ENCODE measurements around the gene NMNAT3. TPM values are rescaled to one million over a fixed set of nuclear protein-coding genes. Genes with fewer than 3 reads are reported as not detected.
A peak's percentile ranks its signal among the peaks of the same experiment; 100 is the strongest.

NMNAT3 gene
- total RNA-seq, 1 donor from 2014 or later = 1.6 TPM

DNA sequence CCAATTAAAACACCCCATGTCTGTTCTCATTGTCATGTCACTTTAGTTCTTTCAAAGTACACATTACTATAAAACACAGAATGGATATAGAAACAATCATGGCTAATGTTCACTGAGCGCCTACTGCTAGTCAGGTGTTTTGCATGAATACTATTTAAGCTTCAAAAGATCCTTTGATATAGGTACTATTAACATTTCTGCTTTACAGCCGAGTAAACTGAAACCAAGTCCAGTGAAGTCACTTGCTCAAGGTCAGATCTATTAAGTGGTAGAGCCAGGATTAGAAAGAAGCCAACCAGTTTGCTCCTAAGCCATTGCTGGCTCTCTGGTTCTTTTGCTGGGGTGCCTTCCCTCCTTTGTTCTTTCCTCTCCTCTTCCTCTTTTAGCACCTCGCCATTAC lies 32.4 kb upstream of the NMNAT3 start:
- DNase-seq (ENCODE audit: low read depth) = no peak
- TF ChIP-seq, protein P1, sequence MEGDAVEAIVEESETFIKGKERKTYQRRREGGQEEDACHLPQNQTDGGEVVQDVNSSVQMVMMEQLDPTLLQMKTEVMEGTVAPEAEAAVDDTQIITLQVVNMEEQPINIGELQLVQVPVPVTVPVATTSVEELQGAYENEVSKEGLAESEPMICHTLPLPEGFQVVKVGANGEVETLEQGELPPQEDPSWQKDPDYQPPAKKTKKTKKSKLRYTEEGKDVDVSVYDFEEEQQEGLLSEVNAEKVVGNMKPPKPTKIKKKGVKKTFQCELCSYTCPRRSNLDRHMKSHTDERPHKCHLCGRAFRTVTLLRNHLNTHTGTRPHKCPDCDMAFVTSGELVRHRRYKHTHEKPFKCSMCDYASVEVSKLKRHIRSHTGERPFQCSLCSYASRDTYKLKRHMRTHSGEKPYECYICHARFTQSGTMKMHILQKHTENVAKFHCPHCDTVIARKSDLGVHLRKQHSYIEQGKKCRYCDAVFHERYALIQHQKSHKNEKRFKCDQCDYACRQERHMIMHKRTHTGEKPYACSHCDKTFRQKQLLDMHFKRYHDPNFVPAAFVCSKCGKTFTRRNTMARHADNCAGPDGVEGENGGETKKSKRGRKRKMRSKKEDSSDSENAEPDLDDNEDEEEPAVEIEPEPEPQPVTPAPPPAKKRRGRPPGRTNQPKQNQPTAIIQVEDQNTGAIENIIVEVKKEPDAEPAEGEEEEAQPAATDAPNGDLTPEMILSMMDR (conservative IDR thresholded peaks at IDR 0.05; ENCODE audit: low read depth, low read length) = no peak
- H3K4me3 ChIP-seq (ENCODE audit: low read depth, low read length) = no peak overlapping the region

DNA sequence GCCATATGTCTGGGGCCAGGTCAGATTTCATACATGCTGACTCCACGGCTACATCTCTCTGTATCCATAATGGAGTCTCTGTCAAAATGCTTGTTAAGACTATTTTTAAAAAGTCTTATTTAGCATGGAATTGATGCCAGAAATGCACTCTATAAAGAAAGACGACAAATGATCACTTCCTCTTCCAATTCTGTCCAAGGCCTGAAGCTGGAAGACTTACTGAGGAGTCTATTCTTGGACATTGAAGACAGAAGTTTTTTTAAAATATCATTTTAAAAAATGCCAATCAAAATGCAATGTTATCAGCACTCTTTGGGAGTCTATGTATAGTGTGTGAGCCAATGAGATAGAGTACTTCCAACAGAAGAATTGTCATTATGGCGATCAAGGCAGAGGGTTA lies 27.9 kb upstream of the NMNAT3 start:
- TF ChIP-seq, protein P1 (conservative IDR thresholded peaks at IDR 0.05; ENCODE audit: low read depth, low read length) = no peak

DNA sequence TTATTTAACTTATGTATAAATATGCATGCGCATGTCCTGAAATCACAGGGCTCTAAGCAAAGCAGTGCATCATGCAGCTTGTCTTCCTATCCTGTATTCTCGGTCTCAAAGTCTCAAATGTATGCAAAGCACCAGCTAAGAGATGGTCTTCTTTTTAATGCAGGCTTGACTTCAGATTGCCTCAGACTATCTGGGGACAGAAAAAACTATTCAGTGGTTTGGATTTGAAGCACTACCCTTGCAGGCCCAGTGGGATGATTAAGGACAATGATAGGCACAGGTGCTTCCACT lies 18.5 kb upstream of the NMNAT3 start:
- DNase-seq (ENCODE audit: low read depth) = no peak
- TF ChIP-seq, protein P1 (conservative IDR thresholded peaks at IDR 0.05; ENCODE audit: low read depth, low read length) = no peak
- no peak overlapping the region for H3K4me3 ChIP-seq (ENCODE audit: low read depth, low read length)

More for the DNA sequence above, 27.9 kb upstream of the NMNAT3 start:
- no peak overlapping the region for H3K4me3 ChIP-seq (ENCODE audit: low read depth, low read length)
- DNase-seq (ENCODE audit: low read depth) = no peak

DNA sequence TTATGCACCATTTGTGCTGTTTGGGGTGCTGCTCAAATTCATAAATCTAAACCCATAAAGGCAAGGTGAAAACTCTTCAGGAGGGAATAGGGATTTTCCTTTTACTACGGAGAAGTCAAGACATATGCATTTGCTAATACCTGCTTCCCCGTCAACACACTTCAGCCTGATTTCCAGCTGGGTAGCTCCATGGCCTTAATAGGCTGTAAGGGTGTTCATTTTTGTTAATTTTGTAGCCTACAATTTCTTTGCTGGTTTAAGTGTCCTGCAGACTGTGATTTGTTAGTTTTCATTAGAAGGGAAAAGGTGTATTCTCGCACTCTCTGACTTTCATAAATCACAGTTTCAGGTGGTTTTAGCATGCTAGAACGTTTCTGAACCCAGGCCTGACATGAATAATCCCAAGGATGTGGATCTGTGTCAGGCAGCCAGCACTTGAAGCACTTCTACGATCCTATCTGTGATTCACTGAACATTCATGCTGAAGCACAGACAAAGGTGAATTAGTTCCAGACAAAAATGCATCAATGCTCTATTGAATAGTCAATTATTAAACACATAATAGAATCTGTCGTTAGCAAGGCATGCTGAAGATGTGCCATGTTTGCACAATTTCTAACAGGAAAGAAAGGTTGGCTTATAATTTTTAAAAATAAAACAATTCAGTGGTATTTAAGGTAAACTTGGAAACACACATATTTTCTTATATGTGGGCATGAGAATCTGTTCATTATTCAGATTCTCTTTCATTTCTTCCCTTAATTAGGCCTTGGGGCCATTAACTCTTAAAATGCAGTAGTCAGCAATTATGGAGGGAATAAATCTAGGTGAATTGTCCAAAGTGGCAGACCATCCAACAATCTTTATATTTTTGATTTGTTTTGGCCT lies 17.9 kb upstream of the NMNAT3 start:
- TF ChIP-seq, protein P1 (conservative IDR thresholded peaks at IDR 0.05; ENCODE audit: low read depth, low read length) = no peak
- DNase-seq (ENCODE audit: low read depth) = peak; percentile 84
- H3K4me3 ChIP-seq (ENCODE audit: low read depth, low read length) = no peak overlapping the region

DNA sequence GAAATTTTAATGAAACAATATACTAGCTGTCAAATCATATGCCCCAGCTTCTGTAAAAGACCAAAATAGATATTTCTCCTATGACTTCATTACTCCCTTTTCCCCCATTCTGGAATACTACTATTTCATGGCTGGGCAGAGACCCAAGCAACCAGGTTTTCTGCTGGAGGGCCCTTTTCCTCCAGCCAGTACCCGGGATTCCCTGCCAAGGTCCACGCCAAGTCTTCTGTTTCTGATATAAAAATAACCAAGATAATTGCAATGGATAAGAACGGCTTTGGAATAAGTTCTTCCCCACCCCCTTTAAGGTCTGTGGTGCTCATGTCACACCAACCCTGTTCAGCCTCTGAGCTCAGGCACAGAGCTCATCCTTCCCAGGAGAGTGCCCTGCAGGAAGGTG lies 17.2 kb upstream of the NMNAT3 start:
- TF ChIP-seq, protein P1 (conservative IDR thresholded peaks at IDR 0.05; ENCODE audit: low read depth, low read length) = no peak
- no peak for DNase-seq (ENCODE audit: low read depth)
- H3K4me3 ChIP-seq (ENCODE audit: low read depth, low read length) = no peak overlapping the region

DNA sequence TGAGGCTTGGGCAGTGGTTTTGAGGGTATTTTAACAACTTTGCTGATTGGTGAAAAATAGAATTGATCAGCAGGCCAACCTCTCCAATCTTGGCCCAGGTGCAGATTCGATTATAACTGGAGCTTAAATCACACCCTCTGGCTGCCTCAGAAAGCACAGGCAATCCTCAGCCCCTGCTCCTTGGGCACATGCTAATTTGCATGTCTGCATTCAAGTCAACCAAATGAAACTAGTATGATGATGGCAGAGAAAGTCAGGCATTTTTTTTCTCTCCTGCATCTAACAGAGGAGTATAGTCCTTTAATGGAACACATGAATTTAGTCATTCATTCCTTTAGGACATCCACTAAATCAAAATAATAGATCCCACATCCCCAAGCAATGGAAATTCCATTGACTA lies 16.8 kb upstream of the NMNAT3 start:
- TF ChIP-seq, protein P1 (conservative IDR thresholded peaks at IDR 0.05; ENCODE audit: low read depth, low read length) = no peak
- H3K4me3 ChIP-seq (ENCODE audit: low read depth, low read length) = no peak overlapping the region
- no peak for DNase-seq (ENCODE audit: low read depth)

DNA sequence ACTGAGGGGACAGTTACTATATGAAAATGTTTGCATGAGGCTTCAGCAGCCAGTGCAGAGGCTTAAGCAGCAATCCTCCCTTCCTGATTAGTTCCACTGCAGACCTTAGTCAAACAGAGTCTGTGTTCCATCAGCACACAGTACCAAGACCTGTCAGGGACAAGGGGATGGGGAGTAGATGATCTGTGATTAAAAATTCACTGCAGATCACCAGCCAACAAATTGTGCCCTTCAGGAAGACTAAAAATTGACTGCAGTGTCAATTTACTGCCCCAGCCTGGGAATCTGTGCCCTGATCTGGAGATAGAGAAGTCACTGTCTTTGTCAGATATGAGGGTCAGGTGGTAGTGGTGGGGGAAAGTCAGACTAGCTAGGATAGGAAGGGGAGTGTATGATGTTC lies 13.8 kb upstream of the NMNAT3 start:
- TF ChIP-seq, protein P1 (conservative IDR thresholded peaks at IDR 0.05; ENCODE audit: low read depth, low read length) = no peak
- H3K4me3 ChIP-seq (ENCODE audit: low read depth, low read length) = no peak overlapping the region
- DNase-seq (ENCODE audit: low read depth) = no peak
